ENCODE data around the gene NUP210. TPM values are rescaled to one million over a fixed set of nuclear protein-coding genes. Genes with fewer than 3 reads are reported as not detected.
A peak's percentile ranks its signal among the peaks of the same experiment; 100 is the strongest.

The NUP210 gene
- total and polyA plus RNA-seq, 2 donors (not counting 3 experiments of a cell fraction or from before 2014, with no cell fraction given) = 0.14 to 0.84 TPM

DNA sequence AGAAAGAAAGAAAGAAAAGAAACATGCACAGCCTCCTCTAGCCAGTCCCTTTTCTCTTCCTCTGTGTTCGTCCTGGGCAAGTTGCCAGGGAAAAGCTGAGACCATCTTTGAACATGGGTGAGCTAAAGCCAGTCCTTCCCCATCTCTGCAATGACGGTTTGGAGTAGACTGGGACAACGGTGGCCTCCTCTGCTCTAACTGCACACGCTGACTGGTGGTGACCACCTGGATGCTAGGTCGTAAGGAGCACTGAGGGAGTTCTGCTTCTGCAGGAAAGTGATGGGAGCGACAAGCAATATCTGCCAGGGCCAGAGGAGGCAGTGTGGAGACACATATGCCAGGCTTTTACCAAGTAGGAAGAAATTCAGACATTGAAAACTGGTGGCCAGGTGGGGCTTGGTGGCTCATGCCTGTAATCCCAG is 111.7 kb downstream of the NUP210 start:
- FAIRE-seq (no peak), DNase-seq (ENCODE audit: low read depth, low spot score) (no peak)
- Histone ChIP-seq H3K9me1 (replicated peaks; ENCODE audit: control insufficient read depth, extremely low read depth, insufficient read depth, low read length) (no peaks in the 10 kb centered on the region), H3K79me2 (ENCODE audit: control insufficient read depth, insufficient read depth, low read length) (no peaks in the 10 kb centered on the region), H2AFZ (ENCODE audit: low read depth, low read length) (no peak overlapping the region), H3K4me2 (ENCODE audit: insufficient read depth, low read length) (no peak overlapping the region), H3K4me3 (replicated peaks in 1 of 3; ENCODE audit: insufficient read depth in 1 of 3, low read depth in 1 of 3, low read length in 3 of 3) (no peak overlapping the region), H3K9ac (replicated peaks; ENCODE audit: extremely low read depth, insufficient read depth, low read length) (no peak overlapping the region), H3K27me3 (ENCODE audit: control insufficient read depth in 2 of 2, insufficient read depth in 2 of 2, low read length in 2 of 2) (no peaks in the 10 kb centered on the region), H3K27ac (ENCODE audit: insufficient read depth, low read depth, low read length) (no peak overlapping the region), H3K4me1 (ENCODE audit: control insufficient read depth, extremely low read depth, insufficient read depth, low read length) (no peaks in the 10 kb centered on the region), H3K36me3 (ENCODE audit: control insufficient read depth in 2 of 2, extremely low read depth in 1 of 2, insufficient read depth in 2 of 2, low read length in 2 of 2) (no peaks in the 10 kb centered on the region), H3K9me3 (replicated peaks; ENCODE audit: control insufficient read depth, insufficient read depth, low read length) (no peaks in the 10 kb centered on the region), H4K20me1 (replicated peaks; ENCODE audit: control insufficient read depth, extremely low read depth, insufficient read depth, low read length) (no peaks in the 10 kb centered on the region)
- ChIA-PET POLR2A (no interaction called here), CTCF (no interaction called here)
- BruUV-seq (replicated peaks) = no TSS peak
- TF ChIP-seq, protein P1, sequence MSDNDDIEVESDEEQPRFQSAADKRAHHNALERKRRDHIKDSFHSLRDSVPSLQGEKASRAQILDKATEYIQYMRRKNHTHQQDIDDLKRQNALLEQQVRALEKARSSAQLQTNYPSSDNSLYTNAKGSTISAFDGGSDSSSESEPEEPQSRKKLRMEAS (IDR thresholded peaks at IDR 0.05; ENCODE audit: insufficient read depth, insufficient read length) = no peak
- TF ChIP-seq, protein P2, sequence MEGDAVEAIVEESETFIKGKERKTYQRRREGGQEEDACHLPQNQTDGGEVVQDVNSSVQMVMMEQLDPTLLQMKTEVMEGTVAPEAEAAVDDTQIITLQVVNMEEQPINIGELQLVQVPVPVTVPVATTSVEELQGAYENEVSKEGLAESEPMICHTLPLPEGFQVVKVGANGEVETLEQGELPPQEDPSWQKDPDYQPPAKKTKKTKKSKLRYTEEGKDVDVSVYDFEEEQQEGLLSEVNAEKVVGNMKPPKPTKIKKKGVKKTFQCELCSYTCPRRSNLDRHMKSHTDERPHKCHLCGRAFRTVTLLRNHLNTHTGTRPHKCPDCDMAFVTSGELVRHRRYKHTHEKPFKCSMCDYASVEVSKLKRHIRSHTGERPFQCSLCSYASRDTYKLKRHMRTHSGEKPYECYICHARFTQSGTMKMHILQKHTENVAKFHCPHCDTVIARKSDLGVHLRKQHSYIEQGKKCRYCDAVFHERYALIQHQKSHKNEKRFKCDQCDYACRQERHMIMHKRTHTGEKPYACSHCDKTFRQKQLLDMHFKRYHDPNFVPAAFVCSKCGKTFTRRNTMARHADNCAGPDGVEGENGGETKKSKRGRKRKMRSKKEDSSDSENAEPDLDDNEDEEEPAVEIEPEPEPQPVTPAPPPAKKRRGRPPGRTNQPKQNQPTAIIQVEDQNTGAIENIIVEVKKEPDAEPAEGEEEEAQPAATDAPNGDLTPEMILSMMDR (IDR thresholded peaks at IDR 0.05; ENCODE audit: extremely low read depth in 1 of 2, insufficient read depth in 1 of 2, low read depth in 1 of 2, low read length in 2 of 2) = peak; percentile 7 to 23
- dilution Hi-C loops (cut with MboI; ENCODE audit: extremely low pct_ligation_motif_present, low sequenced_read_pairs) = no loop called here
- intact Hi-C loops (cut with micrococcal nuclease) = no loop called here

DNA sequence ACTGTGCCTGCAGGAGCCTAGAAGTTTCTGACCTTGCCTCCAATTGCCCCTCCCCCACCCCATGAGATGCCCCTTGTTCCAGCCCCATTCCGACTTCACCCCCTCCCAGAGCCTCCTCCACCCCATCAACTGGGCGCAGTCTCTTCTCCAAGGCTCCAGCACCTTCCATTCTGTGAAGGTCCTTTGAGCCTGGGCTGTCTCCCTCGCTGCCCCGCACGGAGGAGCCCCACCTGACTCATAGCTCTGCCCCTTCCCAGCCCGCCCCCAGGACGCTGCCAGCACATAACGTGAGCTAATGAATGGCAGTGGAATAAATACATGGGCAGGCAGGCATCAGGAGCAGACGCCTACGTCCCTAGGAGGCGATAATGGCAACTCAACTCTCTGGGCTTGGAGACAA is 113.1 kb downstream of the NUP210 start:
- intact Hi-C loops (cut with micrococcal nuclease) (no loop called here), dilution Hi-C loops (cut with MboI; ENCODE audit: extremely low pct_ligation_motif_present, low sequenced_read_pairs) (no loop called here)
- Histone ChIP-seq H3K4me1 (ENCODE audit: control insufficient read depth, extremely low read depth, insufficient read depth, low read length) (no peaks in the 10 kb centered on the region), H4K20me1 (replicated peaks; ENCODE audit: control insufficient read depth, extremely low read depth, insufficient read depth, low read length) (no peaks in the 10 kb centered on the region), H2AFZ (ENCODE audit: low read depth, low read length) (no peak overlapping the region), H3K36me3 (ENCODE audit: control insufficient read depth in 2 of 2, extremely low read depth in 1 of 2, insufficient read depth in 2 of 2, low read length in 2 of 2) (no peaks in the 10 kb centered on the region), H3K4me2 (ENCODE audit: insufficient read depth, low read length) (no peak overlapping the region), H3K9ac (replicated peaks; ENCODE audit: extremely low read depth, insufficient read depth, low read length) (no peak overlapping the region), H3K27me3 (ENCODE audit: control insufficient read depth in 2 of 2, insufficient read depth in 2 of 2, low read length in 2 of 2) (no peaks in the 10 kb centered on the region), H3K27ac (ENCODE audit: insufficient read depth, low read depth, low read length) (no peak overlapping the region), H3K79me2 (ENCODE audit: control insufficient read depth, insufficient read depth, low read length) (no peaks in the 10 kb centered on the region), H3K9me1 (replicated peaks; ENCODE audit: control insufficient read depth, extremely low read depth, insufficient read depth, low read length) (no peaks in the 10 kb centered on the region), H3K4me3 (replicated peaks in 1 of 3; ENCODE audit: insufficient read depth in 1 of 3, low read depth in 1 of 3, low read length in 3 of 3) (no peak overlapping the region), H3K9me3 (replicated peaks; ENCODE audit: control insufficient read depth, insufficient read depth, low read length) (no peaks in the 10 kb centered on the region)
- POLR2A ChIA-PET = interaction anchor here (0.7 kb wide), 1 partner anchor 41 kb away, joined by 3 read pairs; no protein-coding TSS in a partner anchor
- FAIRE-seq (no peak), DNase-seq (ENCODE audit: low read depth, low spot score) (no peak)
- no TSS peak for BruUV-seq (replicated peaks)
- CTCF ChIA-PET = interaction anchor here (1.1 kb wide), 1 partner anchor 10 kb away, joined by 3 read pairs; no protein-coding TSS in a partner anchor
- no peak for TF ChIP-seq MYC (IDR thresholded peaks at IDR 0.05; ENCODE audit: low read depth, low read length)
- TF ChIP-seq POLR2AphosphoS5 (IDR thresholded peaks at IDR 0.05; ENCODE audit: insufficient read depth, low read depth, low read length) = no peak
- no peak for TF ChIP-seq EZH2 (IDR thresholded peaks at IDR 0.05; ENCODE audit: borderline replicate concordance, low read depth, low read length, severe bottlenecking)
- no peak for TF ChIP-seq POLR2A (IDR thresholded peaks at IDR 0.05; ENCODE audit: low read depth, low read length)
- TF ChIP-seq GATA2 (IDR thresholded peaks at IDR 0.05; ENCODE audit: insufficient read depth, insufficient read length, low read depth, low read length) = no peak
- no peak for TF ChIP-seq FOS (IDR thresholded peaks at IDR 0.05; ENCODE audit: borderline replicate concordance, insufficient read depth, low read length)
- TF ChIP-seq, protein P2 (IDR thresholded peaks at IDR 0.05; ENCODE audit: extremely low read depth in 1 of 2, insufficient read depth in 1 of 2, low read depth in 1 of 2, low read length in 2 of 2) = no peak
- no peak for TF ChIP-seq JUN (IDR thresholded peaks at IDR 0.05; ENCODE audit: borderline replicate concordance, insufficient read depth, insufficient read length, low read depth)
- TF ChIP-seq, protein P1 (IDR thresholded peaks at IDR 0.05; ENCODE audit: insufficient read depth, insufficient read length) = no peak

Data from endothelial cell of umbilical vein (primary cell).